Measurements from ENCODE around the gene LMTK3.

The LMTK3 gene

GRCh38 chr19:48444129-48444935 is 67.3 kb downstream of the LMTK3 start:
- TF ChIP-seq SPI1 (IDR thresholded peaks at IDR 0.05; ENCODE audit: low read depth, low read length) (no peak), POLR2AphosphoS5 (IDR thresholded peaks at IDR 0.05; ENCODE audit: low read depth, low read length) (no peak), PAX5 (IDR thresholded peaks at IDR 0.05; ENCODE audit: insufficient read depth, low read length, severe bottlenecking) (no peak), POLR2A (IDR thresholded peaks at IDR 0.05; ENCODE audit: low read depth, low read length) (no peak), TAF1 (IDR thresholded peaks at IDR 0.05; ENCODE audit: low read depth, low read length) (no peak), POU2F2 (IDR thresholded peaks at IDR 0.05; ENCODE audit: low read depth, low read length) (no peak)
- DNase-seq (ENCODE audit: insufficient read length, low spot score) (no peak), FAIRE-seq (no peak)

GRCh38 chr19:48443731-48444128 is 67.9 kb downstream of the LMTK3 start:
- FAIRE-seq (no peak), DNase-seq (ENCODE audit: insufficient read length, low spot score) (no peak)
- no peak for TF ChIP-seq POU2F2 (IDR thresholded peaks at IDR 0.05; ENCODE audit: low read depth, low read length)
- TF ChIP-seq POLR2AphosphoS5 (IDR thresholded peaks at IDR 0.05; ENCODE audit: low read depth, low read length): no peak
- no peak for TF ChIP-seq SPI1 (IDR thresholded peaks at IDR 0.05; ENCODE audit: low read depth, low read length)
- no peak for TF ChIP-seq TAF1 (IDR thresholded peaks at IDR 0.05; ENCODE audit: low read depth, low read length)
- TF ChIP-seq POLR2A (IDR thresholded peaks at IDR 0.05; ENCODE audit: low read depth, low read length): no peak
- no peak for TF ChIP-seq PAX5 (IDR thresholded peaks at IDR 0.05; ENCODE audit: insufficient read depth, low read length, severe bottlenecking)

GRCh38 chr19:48443256-48443655 is 68.4 kb downstream of the LMTK3 start:
- no peak for TF ChIP-seq TAF1 (IDR thresholded peaks at IDR 0.05; ENCODE audit: low read depth, low read length)
- TF ChIP-seq SPI1 (IDR thresholded peaks at IDR 0.05; ENCODE audit: low read depth, low read length): no peak
- no peak for TF ChIP-seq PAX5 (IDR thresholded peaks at IDR 0.05; ENCODE audit: insufficient read depth, low read length, severe bottlenecking)
- TF ChIP-seq POU2F2 (IDR thresholded peaks at IDR 0.05; ENCODE audit: low read depth, low read length): no peak
- TF ChIP-seq POLR2AphosphoS5 (IDR thresholded peaks at IDR 0.05; ENCODE audit: low read depth, low read length): no peak
- no peak for TF ChIP-seq POLR2A (IDR thresholded peaks at IDR 0.05; ENCODE audit: low read depth, low read length)
- FAIRE-seq: no peak
- no peak for DNase-seq (ENCODE audit: insufficient read length, low spot score)

GRCh38 chr19:48442116-48443035 is 69.3 kb downstream of the LMTK3 start:
- TF ChIP-seq SPI1 (IDR thresholded peaks at IDR 0.05; ENCODE audit: low read depth, low read length) (no peak), PAX5 (IDR thresholded peaks at IDR 0.05; ENCODE audit: insufficient read depth, low read length, severe bottlenecking) (no peak), POU2F2 (IDR thresholded peaks at IDR 0.05; ENCODE audit: low read depth, low read length) (no peak), POLR2A (IDR thresholded peaks at IDR 0.05; ENCODE audit: low read depth, low read length) (no peak), TAF1 (IDR thresholded peaks at IDR 0.05; ENCODE audit: low read depth, low read length) (no peak), POLR2AphosphoS5 (IDR thresholded peaks at IDR 0.05; ENCODE audit: low read depth, low read length) (no peak)
- DNase-seq (ENCODE audit: insufficient read length, low spot score): no peak
- no peak for FAIRE-seq

GRCh38 chr19:48441360-48442050 is 70.1 kb downstream of the LMTK3 start:
- DNase-seq (ENCODE audit: insufficient read length, low spot score): no peak
- no peak for FAIRE-seq
- TF ChIP-seq POU2F2 (IDR thresholded peaks at IDR 0.05; ENCODE audit: low read depth, low read length) (no peak), PAX5 (IDR thresholded peaks at IDR 0.05; ENCODE audit: insufficient read depth, low read length, severe bottlenecking) (no peak), POLR2AphosphoS5 (IDR thresholded peaks at IDR 0.05; ENCODE audit: low read depth, low read length) (no peak), POLR2A (IDR thresholded peaks at IDR 0.05; ENCODE audit: low read depth, low read length) (no peak), TAF1 (IDR thresholded peaks at IDR 0.05; ENCODE audit: low read depth, low read length) (no peak), SPI1 (IDR thresholded peaks at IDR 0.05; ENCODE audit: low read depth, low read length) (no peak)

GRCh38 chr19:48436586-48436985 is 75.0 kb downstream of the LMTK3 start:
- TF ChIP-seq PAX5 (IDR thresholded peaks at IDR 0.05; ENCODE audit: insufficient read depth, low read length, severe bottlenecking): no peak
- TF ChIP-seq SPI1 (IDR thresholded peaks at IDR 0.05; ENCODE audit: low read depth, low read length): no peak
- TF ChIP-seq POLR2AphosphoS5 (IDR thresholded peaks at IDR 0.05; ENCODE audit: low read depth, low read length): no peak
- TF ChIP-seq POLR2A (IDR thresholded peaks at IDR 0.05; ENCODE audit: low read depth, low read length): no peak
- no peak for TF ChIP-seq POU2F2 (IDR thresholded peaks at IDR 0.05; ENCODE audit: low read depth, low read length)
- no peak for TF ChIP-seq TAF1 (IDR thresholded peaks at IDR 0.05; ENCODE audit: low read depth, low read length)
- DNase-seq (ENCODE audit: insufficient read length, low spot score) (no peak), FAIRE-seq (no peak)
